HL-60 (cell line): Measurements from ENCODE around the gene ATXN7L2.

Experiments used
- CTCF ChIP-seq: IDR thresholded peaks from one replicate; pipeline ENCODE4 v1.5.1; 2011; ENCODE audit warnings: low read length, control low read depth, inconsistent platforms; ENCODE audit not compliant: insufficient read depth
- GABPA ChIP-seq: IDR thresholded peaks from 2 replicates; pipeline ENCODE4 v1.6.1; 2012; ENCODE audit warnings: low read depth
- POLR2AphosphoS5 ChIP-seq: IDR thresholded peaks from 2 replicates; pipeline ENCODE4 v1.6.1; 2012; ENCODE audit warnings: low read depth
- REST ChIP-seq: IDR thresholded peaks from 2 replicates; pipeline ENCODE4 v1.6.1; 2012; ENCODE audit warnings: low read depth; ENCODE audit not compliant: insufficient replicate concordance
- SPI1 ChIP-seq: IDR thresholded peaks from 2 replicates; pipeline ENCODE4 v1.6.1; 2012; ENCODE audit warnings: low read depth, mild to moderate bottlenecking, borderline replicate concordance

GRCh38 chr1:109472779-109473178, 10.9 kb upstream of the ATXN7L2 start:
- TF ChIP-seq CTCF = no peak
- no peak for TF ChIP-seq POLR2AphosphoS5
- no peak for TF ChIP-seq REST
- TF ChIP-seq SPI1 = no peak
- TF ChIP-seq GABPA = no peak
